Mucosa of rectum (tissue), 2 donors: ENCODE results near the gene NOL6.
A peak's percentile ranks its signal among the peaks of the same experiment; 100 is the strongest.
"Not testable (repeated sequence)": the region's sequence is repeated elsewhere in the genome, so short reads cannot be mapped to it uniquely, and the experiment has no call there.

Experiments used
- H3K27ac ChIP-seq, 2 donors: one replicate each; pipeline ENCODE4 v1.7.0; 2013; ENCODE audit warnings: inconsistent platforms in 2 of 2, low read depth in 2 of 2, low read length in 2 of 2
- H3K27me3 ChIP-seq, 2 donors: one replicate each; pipeline ENCODE4 v1.7.0; 2013; ENCODE audit warnings: low read length in 2 of 2; ENCODE audit not compliant: control insufficient read depth in 2 of 2, insufficient read depth in 2 of 2
- H3K36me3 ChIP-seq, 2 donors: one replicate each; pipeline ENCODE4 v1.7.0; 2013; ENCODE audit warnings: low read length in 2 of 2; ENCODE audit not compliant: control insufficient read depth in 2 of 2, insufficient read depth in 2 of 2
- H3K4me1 ChIP-seq, 2 donors: one replicate each; pipeline ENCODE4 v1.7.0; 2013; ENCODE audit warnings: low read length in 2 of 2, mild to moderate bottlenecking in 1 of 2; ENCODE audit not compliant: control insufficient read depth in 2 of 2, insufficient read depth in 2 of 2
- H3K4me3 ChIP-seq, 2 donors: one replicate each; pipeline ENCODE4 v1.7.0; 2013; ENCODE audit warnings: low read length in 2 of 2
- H3K9ac ChIP-seq, 2 donors: one replicate each; pipeline ENCODE4 v1.7.0; 2013; ENCODE audit warnings: low read length in 2 of 2, low read depth in 1 of 2, mild to moderate bottlenecking in 1 of 2
- H3K9me3 ChIP-seq, 2 donors: one replicate each; pipeline ENCODE4 v1.7.0; 2013; ENCODE audit warnings: low read length in 2 of 2; ENCODE audit not compliant: control insufficient read depth in 2 of 2
- donor health status: healthy.
- donor health status: Normal muscosa, but diverticular disease.

NOL6 gene

DNA sequence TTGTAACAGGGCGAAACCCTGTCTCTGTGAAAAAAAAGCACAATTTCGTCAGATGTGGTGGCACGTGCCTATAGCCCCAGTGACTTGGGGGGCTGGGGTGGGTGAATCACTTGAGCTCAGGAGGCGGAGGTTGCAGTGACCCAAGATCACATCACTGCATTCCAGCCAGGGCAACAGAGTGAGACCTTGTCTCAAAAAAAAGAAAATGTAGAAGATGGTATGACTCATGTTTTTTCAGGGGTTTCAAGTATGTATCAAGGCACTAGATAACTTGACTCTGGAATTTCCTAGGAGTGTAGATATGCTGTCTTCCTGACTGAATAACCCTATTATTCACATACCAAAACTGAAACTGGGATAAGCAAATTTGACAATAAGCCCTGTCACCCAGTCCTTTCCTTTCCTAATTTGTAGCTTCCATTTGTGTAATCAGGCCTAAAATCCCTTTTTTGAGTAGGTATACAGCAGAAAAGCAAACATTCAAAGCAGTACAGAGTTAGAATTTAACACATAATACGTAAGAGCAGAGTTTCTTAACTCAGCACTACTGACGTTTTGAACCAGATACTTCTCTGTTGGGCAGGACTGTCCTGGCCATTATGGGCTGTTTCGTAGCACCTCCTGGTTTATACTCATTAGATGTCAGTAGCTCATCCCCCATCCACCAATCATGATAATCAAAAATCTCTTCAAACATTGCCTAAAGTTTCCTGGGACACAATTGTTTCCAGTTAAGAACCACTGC is 33.1 kb upstream of the NOL6 start:
- no peaks in the 10 kb centered on the region for H3K36me3 ChIP-seq
- H3K9ac ChIP-seq = no peak overlapping the region
- no peak overlapping the region for H3K27ac ChIP-seq
- H3K4me3 ChIP-seq = no peak overlapping the region
- peaks cover 0 to 2% of the 10 kb centered on the region in 2 donors for H3K27me3 ChIP-seq
- H3K4me1 ChIP-seq = no peaks in the 10 kb centered on the region
- no peaks in the 10 kb centered on the region for H3K9me3 ChIP-seq

DNA sequence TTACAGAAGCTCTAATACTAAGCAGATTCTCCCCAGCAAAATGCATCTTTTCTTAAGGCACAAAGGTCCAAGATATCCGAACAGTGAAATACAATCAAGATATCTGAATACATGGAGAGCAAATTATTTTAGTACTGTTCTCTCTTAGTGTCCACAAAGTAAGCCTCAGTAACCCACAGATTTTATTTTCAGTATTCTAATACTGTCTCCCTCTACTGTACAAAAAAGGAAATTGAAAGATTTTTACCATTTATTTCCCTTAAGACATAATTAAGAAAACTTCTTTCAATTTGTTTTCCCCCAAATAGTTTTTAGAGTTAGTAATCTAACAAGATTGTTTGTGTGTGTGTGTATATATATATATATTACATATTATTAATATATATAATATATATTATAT is 24.7 kb upstream of the NOL6 start:
- Histone ChIP-seq H3K9me3 (no peaks in the 10 kb centered on the region), H3K27me3 (no peaks in the 10 kb centered on the region), H3K27ac (no peak overlapping the region), H3K9ac (no peak overlapping the region), H3K36me3 (no peaks in the 10 kb centered on the region), H3K4me1 (no peaks in the 10 kb centered on the region), H3K4me3 (no peak overlapping the region)

DNA sequence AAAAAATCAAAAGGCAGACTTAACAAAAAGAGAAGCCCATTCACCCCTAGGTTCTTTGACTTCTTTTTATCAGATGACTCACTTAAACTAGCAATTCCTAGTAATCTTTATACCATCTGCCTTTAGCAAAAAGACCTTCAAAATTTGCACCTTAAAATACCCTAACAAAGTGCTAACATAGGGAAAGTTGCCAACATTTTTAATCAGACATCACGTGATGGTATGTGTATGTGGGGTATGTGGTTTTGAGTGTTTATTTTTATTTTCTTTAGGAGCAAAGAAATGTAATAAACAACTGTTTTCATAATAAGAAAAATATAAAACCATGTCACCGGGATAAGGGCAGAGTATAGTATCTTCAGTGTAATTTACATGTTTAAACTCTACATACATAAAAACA is 20.1 kb upstream of the NOL6 start:
- H3K9me3 ChIP-seq, H3K4me3 ChIP-seq, H3K27ac ChIP-seq, H3K36me3 ChIP-seq, H3K9ac ChIP-seq, H3K4me1 ChIP-seq, H3K27me3 ChIP-seq: not testable (repeated sequence)

DNA sequence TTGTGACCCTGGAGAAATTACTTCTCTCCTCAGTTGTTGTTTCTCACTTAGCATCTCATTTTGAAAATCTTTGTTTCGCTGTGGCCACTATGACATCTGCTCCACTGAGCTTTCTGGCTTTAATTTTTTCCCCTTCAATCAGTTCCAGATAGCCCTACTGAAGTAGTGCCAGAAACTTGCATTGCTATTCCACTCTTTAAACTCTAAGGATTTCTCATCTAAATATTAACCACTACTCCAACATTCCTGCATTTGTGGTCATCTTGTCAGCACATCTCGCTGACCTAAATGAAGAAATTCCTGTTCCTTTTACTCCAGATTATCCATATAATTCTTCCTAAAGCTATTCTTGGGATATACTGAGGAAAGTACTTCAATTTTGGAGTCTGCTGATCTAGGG is 15.3 kb upstream of the NOL6 start:
- no peaks in the 10 kb centered on the region for H3K9me3 ChIP-seq
- no peaks in the 10 kb centered on the region for H3K4me1 ChIP-seq
- no peak overlapping the region for H3K9ac ChIP-seq
- H3K27ac ChIP-seq = no peak overlapping the region
- H3K4me3 ChIP-seq = no peak overlapping the region
- H3K27me3 ChIP-seq = no peaks in the 10 kb centered on the region
- no peaks in the 10 kb centered on the region for H3K36me3 ChIP-seq

DNA sequence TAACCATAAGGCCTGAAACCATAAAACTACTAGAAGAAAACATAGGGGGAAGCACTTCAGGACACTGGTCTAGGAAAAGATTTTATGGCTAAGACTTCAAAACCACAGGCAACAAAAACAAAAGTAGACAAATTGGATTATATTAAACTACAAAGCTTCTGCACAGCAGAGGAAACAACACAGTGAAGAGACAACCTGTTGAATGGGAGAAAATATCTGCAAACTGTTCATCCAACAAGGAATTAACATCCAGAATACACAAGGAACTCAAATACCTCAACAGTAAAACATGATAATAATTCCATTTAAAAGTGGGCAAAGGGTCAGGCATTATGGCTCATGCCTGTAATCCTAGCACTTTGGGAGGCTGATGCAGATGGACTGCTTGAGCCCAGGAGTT is 11.6 kb upstream of the NOL6 start:
- not testable (repeated sequence) for H3K9me3 ChIP-seq, H3K4me3 ChIP-seq, H3K27me3 ChIP-seq, H3K9ac ChIP-seq, H3K4me1 ChIP-seq, H3K27ac ChIP-seq, H3K36me3 ChIP-seq

DNA sequence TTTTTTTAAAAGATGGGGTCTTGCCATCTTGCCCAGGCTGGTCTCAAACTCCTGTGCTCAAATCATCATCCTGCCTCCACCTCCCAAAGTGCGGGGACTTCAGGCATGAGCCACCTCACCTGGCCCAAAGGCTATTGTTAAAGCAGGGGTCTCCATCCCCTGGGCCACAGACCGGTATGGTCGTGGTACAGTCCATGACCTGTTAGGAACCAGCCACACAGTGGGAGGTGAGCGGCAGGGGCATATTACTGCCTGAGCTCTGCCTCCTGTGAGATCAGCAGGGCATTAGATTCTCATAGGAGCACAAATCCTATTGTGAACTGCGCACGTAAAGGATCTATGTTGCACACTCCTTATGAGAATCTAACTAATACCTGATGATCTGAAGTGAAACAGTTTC is 7.3 kb upstream of the NOL6 start:
- no peaks in the 10 kb centered on the region for H3K27me3 ChIP-seq
- no peak overlapping the region for H3K27ac ChIP-seq
- no peak overlapping the region for H3K4me3 ChIP-seq
- no peak overlapping the region for H3K9ac ChIP-seq
- H3K4me1 ChIP-seq = no peaks in the 10 kb centered on the region
- H3K36me3 ChIP-seq = no peaks in the 10 kb centered on the region
- no peaks in the 10 kb centered on the region for H3K9me3 ChIP-seq

DNA sequence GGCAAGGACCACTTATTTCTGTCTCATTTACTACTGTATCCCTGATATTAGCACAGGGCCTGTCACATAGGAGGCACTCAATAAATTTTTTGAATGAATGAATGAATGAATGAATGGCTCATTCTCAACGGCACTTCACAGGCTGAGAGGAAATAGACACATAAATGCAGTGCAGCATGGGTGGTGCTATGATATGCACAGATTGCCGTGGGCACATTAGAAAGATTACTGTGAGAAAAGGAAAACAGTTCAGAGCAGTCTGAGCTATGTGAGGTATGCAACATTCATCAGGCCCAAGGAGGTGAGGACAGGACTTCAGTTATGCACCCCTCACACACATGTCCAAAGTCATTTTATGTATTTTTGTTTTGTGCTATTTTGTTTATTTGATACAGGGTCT is 6.4 kb upstream of the NOL6 start:
- no peak overlapping the region for H3K4me3 ChIP-seq
- H3K9ac ChIP-seq = no peak overlapping the region
- H3K9me3 ChIP-seq = no peaks in the 10 kb centered on the region
- H3K4me1 ChIP-seq = no peaks in the 10 kb centered on the region
- no peaks in the 10 kb centered on the region for H3K36me3 ChIP-seq
- H3K27ac ChIP-seq = no peak overlapping the region
- no peaks in the 10 kb centered on the region for H3K27me3 ChIP-seq

DNA sequence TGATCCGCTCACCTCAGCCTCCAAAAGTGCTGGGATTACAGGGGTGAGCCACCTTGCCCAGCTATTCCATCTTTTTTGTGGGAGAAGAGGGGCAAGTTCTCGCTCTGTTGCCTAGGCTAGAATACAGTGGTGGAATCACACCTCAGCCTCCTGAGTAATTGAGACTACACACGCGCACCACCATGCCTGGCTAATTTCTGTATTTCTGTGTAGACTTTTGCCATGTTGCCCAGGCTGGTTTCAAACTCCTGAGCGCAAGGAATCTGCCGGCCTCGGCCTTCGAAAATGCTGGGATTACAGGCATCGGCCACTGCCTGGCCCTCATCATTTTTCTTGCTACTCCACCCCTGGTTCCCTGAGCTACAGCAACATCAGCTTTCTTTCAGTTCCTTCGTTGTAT is 2.8 kb upstream of the NOL6 start:
- H3K4me3 ChIP-seq = no peak overlapping the region
- H3K27ac ChIP-seq = no peak overlapping the region
- peaks cover 6 to 7% of the 10 kb centered on the region in 2 donors for H3K36me3 ChIP-seq
- H3K27me3 ChIP-seq = no peaks in the 10 kb centered on the region
- H3K9me3 ChIP-seq = no peaks in the 10 kb centered on the region
- H3K9ac ChIP-seq = no peak overlapping the region
- H3K4me1 ChIP-seq = peaks cover 12 to 16% of the 10 kb centered on the region in 2 donors

DNA sequence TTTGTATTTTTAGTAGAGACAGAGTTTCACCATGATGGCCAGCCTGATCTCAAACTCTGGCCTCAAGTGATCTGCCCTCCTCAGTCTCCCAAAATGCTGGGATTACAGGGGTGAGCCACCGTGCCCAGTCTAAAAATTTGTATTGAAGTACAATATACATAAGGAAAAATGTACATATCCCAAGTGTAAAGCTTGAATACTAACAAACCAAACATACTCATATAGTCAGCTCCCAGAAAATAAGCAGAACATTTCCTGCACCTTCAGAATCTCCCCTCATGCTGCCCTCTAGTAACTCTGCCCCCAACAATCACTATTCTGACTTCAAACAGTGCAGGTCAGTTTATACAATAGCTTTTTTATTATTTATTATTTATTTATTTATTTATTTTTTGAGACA is 1.6 kb upstream of the NOL6 start:
- H3K27me3 ChIP-seq = no peaks in the 10 kb centered on the region

DNA sequence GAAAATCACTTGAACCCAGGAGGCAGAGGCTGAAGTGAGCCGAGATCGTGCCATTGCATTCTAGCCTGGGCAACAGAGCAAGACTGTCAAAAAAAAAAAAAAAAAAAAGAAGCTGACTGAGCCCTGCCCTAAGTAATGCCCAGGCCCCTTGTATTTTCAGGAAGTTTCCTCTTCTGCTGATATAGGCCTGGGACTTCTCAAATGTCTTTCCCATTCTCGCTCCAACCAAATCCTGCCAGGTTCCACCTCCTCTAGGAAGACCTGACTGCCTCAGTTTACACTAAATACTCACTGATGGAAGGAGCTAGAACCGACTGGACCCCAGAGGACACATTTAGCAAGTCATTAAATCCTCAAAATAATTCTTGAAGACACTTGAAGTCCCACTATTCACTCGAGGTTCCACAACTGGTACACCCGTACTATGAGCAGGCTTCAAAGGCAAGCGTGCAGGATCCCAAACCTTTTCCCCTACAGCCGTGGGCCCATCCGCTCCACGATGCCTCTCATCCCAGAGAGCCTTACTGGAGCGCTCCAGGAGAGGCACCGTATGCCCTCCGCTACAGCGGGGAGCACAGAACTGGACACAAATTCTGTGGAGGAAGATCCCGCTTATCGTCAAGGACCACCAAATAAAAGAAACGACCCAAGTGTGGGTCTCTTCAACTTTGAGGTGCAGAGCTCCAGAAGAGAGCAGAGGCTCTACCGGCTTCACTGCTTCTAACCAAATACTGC is 676 bp downstream of the NOL6 start:
- peak overlapping the region; percentile 85 to 99 for H3K4me3 ChIP-seq
- peaks cover 33 to 35% of the 10 kb centered on the region in 2 donors for H3K36me3 ChIP-seq
- no peaks in the 10 kb centered on the region for H3K27me3 ChIP-seq
- H3K9ac ChIP-seq = peak overlapping the region; percentile 68 to 84
- no peaks in the 10 kb centered on the region for H3K9me3 ChIP-seq
- H3K4me1 ChIP-seq = peaks cover 12 to 16% of the 10 kb centered on the region in 2 donors
- peak overlapping the region in 1 of 2 donors; percentile 41 for H3K27ac ChIP-seq

More for the DNA sequence above, 1.6 kb upstream of the NOL6 start:
- Histone ChIP-seq H3K36me3 (peaks cover 12 to 14% of the 10 kb centered on the region in 2 donors), H3K4me1 (peaks cover 12 to 16% of the 10 kb centered on the region in 2 donors), H3K4me3 (no peak overlapping the region), H3K27ac (no peak overlapping the region), H3K9me3 (no peaks in the 10 kb centered on the region), H3K9ac (no peak overlapping the region)
